ENCODE measurements around the gene MGME1.

GRCh38 chr20:18005170-18005989 is 36.6 kb downstream of the MGME1 start:
- TF ChIP-seq POLR2A (IDR thresholded peaks at IDR 0.05) (no peak), CTCF (IDR thresholded peaks at IDR 0.05) (no peak)
